K562 (cell line): ENCODE measurements around the gene ADD1. TPM values are rescaled to one million over a fixed set of nuclear protein-coding genes. Genes with fewer than 3 reads are reported as not detected.
A peak's percentile ranks its signal among the peaks of the same experiment; 100 is the strongest.

ENCODE experiments used
- AFF1 ChIP-seq, 2 experiments: fragments of 450-650 bp; IDR thresholded peaks; 2 replicates each; pipeline ENCODE4 v1.6.1; 2018; ENCODE audit warnings: mild to moderate bottlenecking in 2 of 2, low read depth in 1 of 2; ENCODE audit not compliant: partially characterized antibody in 2 of 2
- FOXA3 ChIP-seq, 2 experiments: fragments of 450-650 bp in 1 of 2; sonication (generic) in 1 of 2; formaldehyde crosslinking; IDR thresholded peaks in 1 of 2; conservative IDR thresholded peaks in 1 of 2; 2 replicates each; pipeline versions ENCODE4 v1.4.0 to v1.8.0; 2020 to 2022; ENCODE audit warnings: mild to moderate bottlenecking in 2 of 2, missing genetic modification reagents in 1 of 2
- HIVEP1 ChIP-seq: fragments of 250-450 bp; sonication (Bioruptor Pico); IDR thresholded peaks from 2 replicates; pipeline ENCODE4 v1.4.0; 2020; ENCODE audit warnings: mild to moderate bottlenecking
- NELFE ChIP-seq: IDR thresholded peaks from 2 replicates; pipeline ENCODE4 v1.6.1; 2011; ENCODE audit warnings: mild to moderate bottlenecking; ENCODE audit not compliant: insufficient read depth, insufficient read length
- PCBP2 ChIP-seq: fragments of 200-400 bp; formaldehyde crosslinking; IDR thresholded peaks from 2 replicates; pipeline ENCODE4 v1.6.1; 2018; ENCODE audit warnings: low read length, low read depth, mild to moderate bottlenecking, moderate library complexity; ENCODE audit not compliant: poor library complexity, severe bottlenecking
- RBFOX2 ChIP-seq: fragments of 200-400 bp; formaldehyde crosslinking; IDR thresholded peaks from 2 replicates; pipeline ENCODE4 v1.6.1; 2017; ENCODE audit warnings: low read depth, mild to moderate bottlenecking, low read length, moderate library complexity
- SREBF1 ChIP-seq: fragments of 150-350 bp; IDR thresholded peaks from 2 replicates; pipeline ENCODE4 v1.6.1; 2014; ENCODE audit warnings: antibody characterized with exemption, low read depth, low read length, borderline replicate concordance
- polyA plus RNA-seq, 8 experiments: library from polyadenylated mRNA; depleted of rRNA in 4 of 8; stranded (reverse) in 5 of 8; unstranded in 3 of 8; fragments of >200 nt; fragmentation: Nextera tagmentation in 2 of 8; fragmentation: Illumina TruSeq in 1 of 8; extraction: Ambion mirVana in 2 of 8; extraction: Trizol in 1 of 8; gene quantifications; 2 replicates each; pipeline versions ENCODE4 v1.2.1 to v1.2.3, GENCODE V29; 2011 to 2014; ENCODE audit warnings: inconsistent platforms in 1 of 8, missing spikeins in 1 of 8
- total RNA-seq, 7 experiments: library from RNA; depleted of rRNA in 6 of 7; stranded (reverse); fragments of >200 nt in 6 of 7; fragmentation: Illumina TruSeq in 2 of 7; extraction: Trizol in 2 of 7; gene quantifications; 2 replicates each; pipeline versions ENCODE4 v1.2.1 to v1.2.3, GENCODE V29; 2011 to 2021; ENCODE audit warnings: low replicate concordance in 1 of 7
- TF ChIP-seq, protein P1 (sequence below), 2 experiments: fragments of 450-650 bp; formaldehyde crosslinking in 1 of 2; IDR thresholded peaks; 2 replicates each; pipeline versions ENCODE4 v1.4.0 to v1.6.1; 2014 to 2020; ENCODE audit warnings: mild to moderate bottlenecking in 2 of 2, borderline replicate concordance in 1 of 2, low read depth in 1 of 2
- TF ChIP-seq, protein P2 (sequence below): fragments of 450-650 bp; conservative IDR thresholded peaks from 2 replicates; pipeline ENCODE4 v1.6.1; 2016; ENCODE audit warnings: missing genetic modification characterization, low read depth, mild to moderate bottlenecking, control low read depth, missing compliant biosample characterization
- TF ChIP-seq, protein P3 (sequence below): fragments of 250-450 bp; sonication (Bioruptor Pico); IDR thresholded peaks from 2 replicates; pipeline ENCODE4 v1.4.0; 2020

Gene ADD1
- total and polyA plus RNA-seq, 9 of the 15 experiments (the other 6 are each of a cell fraction or from before 2014, with no cell fraction given), result 17.5 to 153 (median 74.0) TPM

- TF ChIP-seq PCBP2 (no peak), FOXA3 (CRISPR knock-in tag; conservative IDR thresholded peaks at IDR 0.05 in 1 of 2, IDR thresholded peaks at IDR 0.05 in 1 of 2) (no peak), SREBF1 (no peak), AFF1 (IDR thresholded peaks at IDR 0.05; ENCODE audit: low read depth in 1 of 2, partially characterized antibody in 2 of 2) (no peak), RBFOX2 (peak; percentile 84), NELFE (no peak), HIVEP1 (no peak)
- TF ChIP-seq, protein P1, sequence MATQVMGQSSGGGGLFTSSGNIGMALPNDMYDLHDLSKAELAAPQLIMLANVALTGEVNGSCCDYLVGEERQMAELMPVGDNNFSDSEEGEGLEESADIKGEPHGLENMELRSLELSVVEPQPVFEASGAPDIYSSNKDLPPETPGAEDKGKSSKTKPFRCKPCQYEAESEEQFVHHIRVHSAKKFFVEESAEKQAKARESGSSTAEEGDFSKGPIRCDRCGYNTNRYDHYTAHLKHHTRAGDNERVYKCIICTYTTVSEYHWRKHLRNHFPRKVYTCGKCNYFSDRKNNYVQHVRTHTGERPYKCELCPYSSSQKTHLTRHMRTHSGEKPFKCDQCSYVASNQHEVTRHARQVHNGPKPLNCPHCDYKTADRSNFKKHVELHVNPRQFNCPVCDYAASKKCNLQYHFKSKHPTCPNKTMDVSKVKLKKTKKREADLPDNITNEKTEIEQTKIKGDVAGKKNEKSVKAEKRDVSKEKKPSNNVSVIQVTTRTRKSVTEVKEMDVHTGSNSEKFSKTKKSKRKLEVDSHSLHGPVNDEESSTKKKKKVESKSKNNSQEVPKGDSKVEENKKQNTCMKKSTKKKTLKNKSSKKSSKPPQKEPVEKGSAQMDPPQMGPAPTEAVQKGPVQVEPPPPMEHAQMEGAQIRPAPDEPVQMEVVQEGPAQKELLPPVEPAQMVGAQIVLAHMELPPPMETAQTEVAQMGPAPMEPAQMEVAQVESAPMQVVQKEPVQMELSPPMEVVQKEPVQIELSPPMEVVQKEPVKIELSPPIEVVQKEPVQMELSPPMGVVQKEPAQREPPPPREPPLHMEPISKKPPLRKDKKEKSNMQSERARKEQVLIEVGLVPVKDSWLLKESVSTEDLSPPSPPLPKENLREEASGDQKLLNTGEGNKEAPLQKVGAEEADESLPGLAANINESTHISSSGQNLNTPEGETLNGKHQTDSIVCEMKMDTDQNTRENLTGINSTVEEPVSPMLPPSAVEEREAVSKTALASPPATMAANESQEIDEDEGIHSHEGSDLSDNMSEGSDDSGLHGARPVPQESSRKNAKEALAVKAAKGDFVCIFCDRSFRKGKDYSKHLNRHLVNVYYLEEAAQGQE (IDR thresholded peaks at IDR 0.05; ENCODE audit: borderline replicate concordance), result peak; percentile 9; the same call in 1 of the 2 replicates
- TF ChIP-seq, protein P1 (CRISPR knock-in tag; IDR thresholded peaks at IDR 0.05; ENCODE audit: low read depth), result 0 out of 2 replicates have a peak, but pooled peaks have one; percentile 53
- TF ChIP-seq, protein P2, sequence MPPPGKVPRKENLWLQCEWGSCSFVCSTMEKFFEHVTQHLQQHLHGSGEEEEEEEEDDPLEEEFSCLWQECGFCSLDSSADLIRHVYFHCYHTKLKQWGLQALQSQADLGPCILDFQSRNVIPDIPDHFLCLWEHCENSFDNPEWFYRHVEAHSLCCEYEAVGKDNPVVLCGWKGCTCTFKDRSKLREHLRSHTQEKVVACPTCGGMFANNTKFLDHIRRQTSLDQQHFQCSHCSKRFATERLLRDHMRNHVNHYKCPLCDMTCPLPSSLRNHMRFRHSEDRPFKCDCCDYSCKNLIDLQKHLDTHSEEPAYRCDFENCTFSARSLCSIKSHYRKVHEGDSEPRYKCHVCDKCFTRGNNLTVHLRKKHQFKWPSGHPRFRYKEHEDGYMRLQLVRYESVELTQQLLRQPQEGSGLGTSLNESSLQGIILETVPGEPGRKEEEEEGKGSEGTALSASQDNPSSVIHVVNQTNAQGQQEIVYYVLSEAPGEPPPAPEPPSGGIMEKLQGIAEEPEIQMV (tag), result no peak
- TF ChIP-seq, protein P3, sequence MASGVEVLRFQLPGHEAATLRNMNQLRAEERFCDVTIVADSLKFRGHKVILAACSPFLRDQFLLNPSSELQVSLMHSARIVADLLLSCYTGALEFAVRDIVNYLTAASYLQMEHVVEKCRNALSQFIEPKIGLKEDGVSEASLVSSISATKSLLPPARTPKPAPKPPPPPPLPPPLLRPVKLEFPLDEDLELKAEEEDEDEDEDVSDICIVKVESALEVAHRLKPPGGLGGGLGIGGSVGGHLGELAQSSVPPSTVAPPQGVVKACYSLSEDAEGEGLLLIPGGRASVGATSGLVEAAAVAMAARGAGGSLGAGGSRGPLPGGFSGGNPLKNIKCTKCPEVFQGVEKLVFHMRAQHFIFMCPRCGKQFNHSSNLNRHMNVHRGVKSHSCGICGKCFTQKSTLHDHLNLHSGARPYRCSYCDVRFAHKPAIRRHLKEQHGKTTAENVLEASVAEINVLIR (CRISPR knock-in tag), result no peak
Observed at GRCh38 chr4:2843263-2843940, at the start of gene ADD1 (continued).
